Activated CD8-positive, alpha-beta memory T cell treated with anti-CD3 and anti-CD28 coated beads, Interleukin-2, amount 10 ng/mL, durations not matched to agents 7 days and 5 days (primary cell): ENCODE data around the gene OR9A4. TPM values are rescaled to one million over a fixed set of nuclear protein-coding genes. Genes with fewer than 3 reads are reported as not detected.
"Not testable (repeated sequence)": the region's sequence is repeated elsewhere in the genome, so short reads cannot be mapped to it uniquely, and the experiment has no call there.

Experiments used
- ATAC-seq: fragments of 150-1000 bp; cut with Tn5 transposase; one replicate; pipeline ENCODE4 v1.10.0; 2021; ENCODE audit warnings: moderate library complexity
- CTCF ChIA-PET: fragments of 350-600 bp; sonication (Branson Sonifier 250); formaldehyde crosslinking; loops from one replicate; lab custom pipeline; 2021; ENCODE audit warnings: antibody characterized with exemption; lab: Charles Lee
- DNase-seq: peaks from one replicate; pipeline ENCODE4 v3.0.0-alpha.2; 2020
- H3K27ac Mint-ChIP-seq: one replicate; pipeline ENCODE4 v1.8.0; 2021; ENCODE audit warnings: mild to moderate bottlenecking, mixed read lengths
- H3K27me3 Mint-ChIP-seq: one replicate; pipeline ENCODE4 v1.8.0; 2021; ENCODE audit warnings: mixed read lengths
- H3K36me3 Mint-ChIP-seq: one replicate; pipeline ENCODE4 v1.8.0; 2021; ENCODE audit warnings: mild to moderate bottlenecking, mixed read lengths
- H3K4me1 Mint-ChIP-seq: one replicate; pipeline ENCODE4 v1.8.0; 2021; ENCODE audit warnings: mixed read lengths
- H3K4me3 Mint-ChIP-seq: one replicate; pipeline ENCODE4 v1.8.0; 2021; ENCODE audit warnings: mild to moderate bottlenecking, moderate library complexity, mixed read lengths
- H3K9me3 Mint-ChIP-seq: one replicate; pipeline ENCODE4 v1.8.0; 2022; ENCODE audit warnings: low read depth, mixed read lengths
- total RNA-seq, 2 experiments: library from RNA; stranded (reverse); gene quantifications; one replicate each; pipeline ENCODE4 v1.2.3, GENCODE V29; 2021

OR9A4 gene, protein sequence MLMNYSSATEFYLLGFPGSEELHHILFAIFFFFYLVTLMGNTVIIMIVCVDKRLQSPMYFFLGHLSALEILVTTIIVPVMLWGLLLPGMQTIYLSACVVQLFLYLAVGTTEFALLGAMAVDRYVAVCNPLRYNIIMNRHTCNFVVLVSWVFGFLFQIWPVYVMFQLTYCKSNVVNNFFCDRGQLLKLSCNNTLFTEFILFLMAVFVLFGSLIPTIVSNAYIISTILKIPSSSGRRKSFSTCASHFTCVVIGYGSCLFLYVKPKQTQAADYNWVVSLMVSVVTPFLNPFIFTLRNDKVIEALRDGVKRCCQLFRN
- total RNA-seq: not detected

DNA sequence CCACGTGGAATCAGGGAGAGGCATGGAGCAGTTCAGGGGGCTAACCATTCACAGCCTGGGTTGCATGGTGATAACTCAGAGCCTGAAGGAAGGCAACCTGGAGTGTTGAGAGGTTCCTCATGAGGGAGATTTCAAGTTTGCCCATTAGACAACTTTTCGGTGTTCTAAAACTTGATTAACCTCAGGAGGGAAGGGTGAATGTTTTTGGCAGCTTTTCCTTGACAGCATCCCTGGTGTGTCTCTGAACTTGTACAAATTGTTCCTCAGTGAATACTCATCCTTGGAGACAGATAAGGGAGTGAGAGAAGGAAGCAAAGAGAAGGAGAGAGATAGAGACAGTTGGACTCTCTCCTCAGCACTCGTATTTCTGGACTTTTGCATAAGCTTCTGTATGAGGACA lies at the start of gene OR9A4:
Gene OR9A4 (plus strand): TSS at position 301 of the 400 bp plus-strand sequence. CDS start 2,477 bp downstream, outside the sequence.
- Mint-ChIP-seq H3K4me3 (no peak within 1 kb of the TSS), H3K4me1 (no peaks in the 10 kb centered on the region), H3K27me3 (peaks cover 4% of the 10 kb centered on the region), H3K27ac (no peak within 1 kb of the TSS), H3K36me3 (no peaks in the 10 kb centered on the region), H3K9me3 (no peaks in the 10 kb centered on the region)
- DNase-seq (no peak), ATAC-seq (no peak)
- CTCF ChIA-PET: no interaction called here

DNA sequence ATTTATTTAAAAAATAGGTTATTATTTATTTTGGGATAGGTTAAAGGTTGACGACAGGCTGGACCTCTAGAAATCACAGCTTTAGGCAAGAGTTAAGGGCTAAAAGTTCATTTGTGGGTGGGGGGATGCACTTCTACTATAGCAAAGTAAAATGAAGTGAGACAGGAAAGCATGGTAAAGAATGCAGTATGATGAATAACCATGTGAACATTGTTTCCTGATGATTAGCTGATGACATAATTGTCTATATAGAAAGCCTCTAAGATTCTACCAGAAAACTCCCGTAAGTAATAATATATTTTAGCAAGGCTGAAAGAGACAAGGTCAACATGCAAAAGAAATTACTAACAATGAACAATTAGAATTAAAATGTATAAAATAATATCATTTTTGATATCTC lies 49.2 kb upstream of the OR9A4 start:
- DNase-seq (no peak), ATAC-seq (no peak)
- Mint-ChIP-seq H3K4me1 (no peaks in the 10 kb centered on the region), H3K9me3 (no peaks in the 10 kb centered on the region), H3K27ac (no peak overlapping the region), H3K36me3 (no peaks in the 10 kb centered on the region), H3K4me3 (no peak overlapping the region), H3K27me3 (no peaks in the 10 kb centered on the region)
- CTCF ChIA-PET: no interaction called here

DNA sequence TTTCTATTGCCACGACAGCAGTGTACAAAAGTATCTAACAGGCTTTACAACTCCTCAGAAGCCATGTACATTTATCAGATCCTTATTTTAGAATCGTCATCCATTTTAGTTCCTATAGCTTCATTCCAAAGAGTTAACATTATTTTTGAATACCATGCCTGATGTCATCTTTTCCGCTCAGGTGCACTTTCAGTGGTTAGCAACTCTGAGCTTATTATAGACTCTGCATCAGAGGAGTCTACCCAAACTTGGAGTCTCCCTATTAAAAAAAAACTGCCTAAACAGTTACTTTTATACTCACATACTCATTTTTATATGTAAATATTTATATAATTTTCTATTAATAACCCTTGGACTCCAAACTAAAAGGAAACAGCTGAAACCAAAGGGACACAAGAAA lies 43.3 kb upstream of the OR9A4 start:
- no peak overlapping the region for H3K27ac Mint-ChIP-seq
- H3K4me3 Mint-ChIP-seq: no peak overlapping the region

DNA sequence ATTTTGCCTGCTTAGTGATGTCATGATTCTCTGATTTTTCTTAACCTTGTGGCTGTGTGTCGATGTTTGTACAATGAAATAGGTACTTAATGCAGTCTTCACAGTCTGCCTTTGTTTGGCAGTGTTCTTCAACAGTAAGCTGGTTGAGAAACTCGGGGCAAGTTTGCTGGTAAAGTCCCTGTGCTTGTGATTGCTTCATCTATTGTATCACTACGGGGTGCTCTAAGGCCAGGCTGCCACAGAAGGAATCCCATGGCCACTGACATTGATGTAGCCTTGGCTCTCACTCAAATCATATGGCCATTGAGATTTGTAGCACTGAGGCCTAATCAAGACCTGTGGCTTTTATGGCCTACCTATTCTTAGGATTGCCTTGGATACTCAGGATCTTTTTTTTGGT lies 41.4 kb upstream of the OR9A4 start:
- Mint-ChIP-seq H3K4me1 (no peaks in the 10 kb centered on the region), H3K4me3 (no peak overlapping the region), H3K9me3 (peaks cover 4% of the 10 kb centered on the region), H3K27ac (no peak overlapping the region), H3K27me3 (no peaks in the 10 kb centered on the region), H3K36me3 (no peaks in the 10 kb centered on the region)
- CTCF ChIA-PET: no interaction called here
- no peak for DNase-seq
- no peak for ATAC-seq

More for the DNA sequence above, 43.3 kb upstream of the OR9A4 start:
- Mint-ChIP-seq H3K27me3 (no peaks in the 10 kb centered on the region), H3K9me3 (no peaks in the 10 kb centered on the region), H3K36me3 (no peaks in the 10 kb centered on the region), H3K4me1 (no peaks in the 10 kb centered on the region)
- CTCF ChIA-PET: no interaction called here
- ATAC-seq (no peak), DNase-seq (no peak)

DNA sequence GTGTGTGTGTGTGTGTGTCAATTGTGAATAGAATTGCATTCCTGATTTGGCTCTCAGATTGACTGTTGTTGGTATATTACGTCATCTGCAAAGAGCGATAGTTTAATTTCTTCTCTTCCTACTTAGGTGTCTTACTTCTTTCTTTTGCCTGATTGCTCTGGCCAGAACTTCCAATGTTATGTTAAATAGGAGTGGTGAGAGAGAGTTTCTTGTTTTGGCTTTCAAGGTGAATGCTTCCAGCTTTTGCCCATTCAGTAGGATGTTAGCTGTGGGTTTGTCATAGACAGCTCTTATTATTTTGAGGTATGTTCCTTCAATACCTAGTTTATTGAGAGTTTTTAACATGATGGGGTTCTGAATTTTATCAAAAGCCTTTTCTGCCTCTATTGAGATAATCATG lies 40.7 kb upstream of the OR9A4 start:
- H3K9me3 Mint-ChIP-seq: peaks cover 4% of the 10 kb centered on the region

DNA sequence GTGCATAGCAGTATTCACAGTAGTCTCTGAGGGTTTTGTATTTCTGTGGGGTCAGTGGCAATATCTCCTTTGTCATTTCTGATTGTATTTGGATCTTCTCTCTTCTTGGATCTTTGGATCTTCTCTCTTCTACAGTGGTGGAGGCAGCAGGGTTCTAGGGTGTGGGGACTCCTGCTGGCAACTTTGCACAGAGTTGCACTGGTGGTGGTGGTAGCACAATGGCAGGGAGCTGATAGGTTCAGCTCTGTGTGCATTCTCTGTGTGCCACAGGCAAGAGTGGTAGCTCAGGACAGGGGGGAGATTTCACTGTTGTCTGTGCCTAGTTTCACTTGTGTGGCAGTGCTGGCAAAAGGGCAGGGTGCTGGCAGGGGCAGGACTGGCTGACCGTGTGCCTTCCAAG lies 39.8 kb upstream of the OR9A4 start:
- Mint-ChIP-seq H3K36me3 (no peaks in the 10 kb centered on the region), H3K27me3 (no peaks in the 10 kb centered on the region), H3K4me1 (no peaks in the 10 kb centered on the region), H3K27ac (no peak overlapping the region), H3K9me3 (peaks cover 4% of the 10 kb centered on the region), H3K4me3 (no peak overlapping the region)
- ATAC-seq (no peak), DNase-seq (no peak)
- CTCF ChIA-PET: no interaction called here

More for the DNA sequence above, 40.7 kb upstream of the OR9A4 start:
- no peaks in the 10 kb centered on the region for H3K27me3 Mint-ChIP-seq
- H3K4me1 Mint-ChIP-seq: no peaks in the 10 kb centered on the region
- H3K27ac Mint-ChIP-seq: no peak overlapping the region
- H3K36me3 Mint-ChIP-seq: no peaks in the 10 kb centered on the region
- CTCF ChIA-PET: no interaction called here
- no peak for ATAC-seq
- DNase-seq: no peak
- H3K4me3 Mint-ChIP-seq: no peak overlapping the region

DNA sequence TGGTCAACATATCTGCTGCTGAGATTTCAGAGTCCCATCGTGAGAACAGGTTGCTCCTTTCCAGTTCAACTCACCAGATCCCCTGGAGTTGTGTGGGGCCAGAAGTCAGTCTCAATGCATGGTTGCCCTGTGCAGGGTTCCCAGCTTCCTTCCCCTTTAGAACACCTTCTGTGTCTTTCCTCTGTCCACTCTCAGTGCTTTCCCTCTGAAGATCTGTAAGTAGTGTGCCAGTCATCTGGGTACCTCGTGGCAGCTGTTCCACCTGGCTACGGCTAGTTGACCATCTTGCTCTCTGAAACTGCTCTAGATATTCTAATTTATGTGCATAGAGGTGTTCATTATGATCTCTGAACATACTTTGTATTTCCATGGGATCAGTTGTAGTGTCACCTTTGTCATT lies 38.8 kb upstream of the OR9A4 start:
- ATAC-seq: no peak
- H3K4me3 Mint-ChIP-seq: no peak overlapping the region
- DNase-seq: no peak
- H3K4me1 Mint-ChIP-seq: no peaks in the 10 kb centered on the region
- H3K27me3 Mint-ChIP-seq: no peaks in the 10 kb centered on the region
- H3K36me3 Mint-ChIP-seq: no peaks in the 10 kb centered on the region
- no peak overlapping the region for H3K27ac Mint-ChIP-seq
- CTCF ChIA-PET: no interaction called here
- peaks cover 4% of the 10 kb centered on the region for H3K9me3 Mint-ChIP-seq

DNA sequence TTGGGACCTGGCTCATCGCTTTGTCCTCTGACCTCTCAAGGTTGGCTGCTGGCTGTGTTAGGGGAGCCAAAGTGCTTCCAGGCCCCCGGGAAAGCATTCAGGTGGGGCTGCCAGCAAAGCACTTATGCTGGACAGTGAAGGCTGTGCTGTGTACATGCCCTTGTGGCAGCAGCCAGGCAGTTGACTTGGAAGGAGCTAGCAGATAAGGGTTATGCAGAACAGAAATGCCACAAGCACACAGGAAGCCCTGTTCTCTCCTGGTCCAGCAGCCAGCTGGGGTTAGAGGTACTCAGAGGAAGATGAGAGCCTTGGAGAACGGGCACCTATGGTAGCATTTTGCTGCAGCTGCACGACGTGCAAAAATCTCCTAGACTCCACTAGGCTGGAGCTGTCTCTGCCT lies 35.2 kb upstream of the OR9A4 start:
- Mint-ChIP-seq H3K27ac (no peak overlapping the region), H3K4me1 (no peaks in the 10 kb centered on the region), H3K9me3 (peaks cover 4% of the 10 kb centered on the region), H3K27me3 (no peaks in the 10 kb centered on the region), H3K4me3 (no peak overlapping the region), H3K36me3 (no peaks in the 10 kb centered on the region)
- DNase-seq (no peak), ATAC-seq (no peak)
- CTCF ChIA-PET: no interaction called here

DNA sequence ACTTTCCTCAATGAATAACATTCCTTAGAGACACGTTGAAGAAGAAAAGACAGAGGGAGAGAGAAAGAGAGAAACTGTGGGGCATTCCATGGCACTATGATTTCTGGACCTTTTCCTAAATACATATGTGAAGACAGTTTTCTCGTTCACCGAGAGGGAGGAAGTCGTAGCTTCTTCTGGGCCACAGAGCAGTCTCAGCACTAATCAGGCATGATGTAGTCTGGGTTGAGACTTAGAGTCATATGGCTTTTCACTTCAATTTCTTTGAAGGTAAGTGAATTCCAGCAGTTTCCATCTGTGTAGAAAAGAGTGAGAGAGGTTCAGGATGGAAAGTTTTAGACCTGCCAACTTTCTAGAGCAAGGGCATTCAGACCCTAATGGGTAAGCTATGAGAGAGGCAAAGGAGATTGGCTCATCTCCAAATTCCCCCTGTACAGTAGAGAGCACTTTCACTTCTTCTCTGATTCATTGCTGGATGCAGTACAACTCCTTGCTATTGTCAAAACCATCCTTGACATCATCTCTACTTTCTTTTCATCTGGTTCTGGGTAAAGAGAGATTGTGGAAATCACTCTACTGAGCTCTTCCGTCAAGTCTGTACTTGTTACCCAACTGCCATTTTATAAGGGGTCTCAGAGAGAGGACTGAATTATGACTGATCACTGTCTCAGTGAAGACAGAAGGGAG lies 31.5 kb upstream of the OR9A4 start:
- no peaks in the 10 kb centered on the region for H3K4me1 Mint-ChIP-seq
- DNase-seq: no peak
- no peaks in the 10 kb centered on the region for H3K27me3 Mint-ChIP-seq
- no peaks in the 10 kb centered on the region for H3K9me3 Mint-ChIP-seq
- ATAC-seq: no peak
- H3K36me3 Mint-ChIP-seq: no peaks in the 10 kb centered on the region
- CTCF ChIA-PET: no interaction called here
- H3K27ac Mint-ChIP-seq: no peak overlapping the region
- no peak overlapping the region for H3K4me3 Mint-ChIP-seq

DNA sequence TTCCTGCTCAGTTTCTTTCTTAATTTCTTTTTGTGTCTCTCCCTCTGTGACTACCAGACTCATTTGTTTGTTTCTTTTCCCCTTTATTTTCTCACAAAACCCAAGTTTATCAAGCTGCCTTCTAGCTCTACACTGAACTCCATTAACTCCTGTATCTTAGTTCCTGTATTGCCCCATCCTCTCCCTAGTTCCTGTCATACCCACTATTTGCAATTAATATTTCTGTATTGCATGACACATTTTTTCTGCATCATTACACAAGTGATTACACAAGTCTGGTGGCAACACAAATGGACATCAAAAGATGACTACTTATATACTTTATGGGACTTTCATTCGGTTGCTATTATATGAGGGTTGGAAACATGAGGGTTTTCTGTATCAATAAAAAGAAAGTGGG lies 26.9 kb upstream of the OR9A4 start:
- Mint-ChIP-seq H3K36me3 (no peaks in the 10 kb centered on the region), H3K4me1 (no peaks in the 10 kb centered on the region), H3K4me3 (no peak overlapping the region), H3K27ac (no peak overlapping the region), H3K9me3 (no peaks in the 10 kb centered on the region), H3K27me3 (no peaks in the 10 kb centered on the region)
- ATAC-seq (no peak), DNase-seq (no peak)
- CTCF ChIA-PET: interaction anchor here (0.9 to 1.5 kb wide), 2 partner anchors 11 to 234 kb away, joined by 3 read pairs; no protein-coding TSS in a partner anchor

DNA sequence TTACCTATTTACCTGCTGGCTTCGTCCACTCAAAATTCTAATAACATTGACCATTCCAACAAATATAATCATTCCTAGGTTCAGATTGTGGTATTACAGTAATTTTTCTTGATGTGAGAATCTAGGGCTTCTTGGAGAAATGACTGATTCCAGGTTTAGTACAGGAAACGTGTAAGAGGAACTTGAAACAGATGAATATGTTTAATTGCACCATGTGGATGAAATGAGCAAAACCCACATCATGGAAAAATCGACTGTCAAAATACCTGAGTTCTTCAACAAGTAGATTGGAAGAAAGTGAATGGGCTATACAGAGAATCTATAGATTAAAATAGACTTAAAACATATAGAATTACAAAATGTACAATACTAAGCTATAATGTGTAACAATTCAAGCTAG lies 24.9 kb upstream of the OR9A4 start:
- DNase-seq (no peak), ATAC-seq (no peak)
- no peaks in the 10 kb centered on the region for H3K9me3 Mint-ChIP-seq
- CTCF ChIA-PET: no interaction called here
- no peak overlapping the region for H3K4me3 Mint-ChIP-seq
- no peaks in the 10 kb centered on the region for H3K4me1 Mint-ChIP-seq
- no peak overlapping the region for H3K27ac Mint-ChIP-seq
- no peaks in the 10 kb centered on the region for H3K27me3 Mint-ChIP-seq
- H3K36me3 Mint-ChIP-seq: no peaks in the 10 kb centered on the region

DNA sequence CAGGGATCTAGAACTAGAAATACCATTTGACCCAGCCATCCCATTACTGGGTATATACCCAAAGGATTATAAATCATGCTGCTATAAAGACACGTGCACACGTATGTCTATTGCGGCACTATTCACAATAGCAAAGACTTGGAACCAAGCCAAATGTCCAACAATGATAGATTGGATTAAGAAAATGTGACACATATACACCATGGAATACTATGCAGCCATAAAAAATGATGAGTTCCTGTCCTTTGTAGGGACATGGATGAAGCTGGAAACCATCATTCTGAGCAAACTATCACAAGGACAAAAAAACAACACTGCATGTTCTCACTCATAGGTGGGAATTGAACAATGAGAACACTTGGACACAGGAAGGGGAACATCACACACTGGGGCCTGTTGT lies 16.8 kb upstream of the OR9A4 start:
- H3K4me3 Mint-ChIP-seq, H3K27me3 Mint-ChIP-seq, H3K9me3 Mint-ChIP-seq, CTCF ChIA-PET, H3K27ac Mint-ChIP-seq, DNase-seq, H3K4me1 Mint-ChIP-seq, ATAC-seq, H3K36me3 Mint-ChIP-seq: not testable (repeated sequence)

DNA sequence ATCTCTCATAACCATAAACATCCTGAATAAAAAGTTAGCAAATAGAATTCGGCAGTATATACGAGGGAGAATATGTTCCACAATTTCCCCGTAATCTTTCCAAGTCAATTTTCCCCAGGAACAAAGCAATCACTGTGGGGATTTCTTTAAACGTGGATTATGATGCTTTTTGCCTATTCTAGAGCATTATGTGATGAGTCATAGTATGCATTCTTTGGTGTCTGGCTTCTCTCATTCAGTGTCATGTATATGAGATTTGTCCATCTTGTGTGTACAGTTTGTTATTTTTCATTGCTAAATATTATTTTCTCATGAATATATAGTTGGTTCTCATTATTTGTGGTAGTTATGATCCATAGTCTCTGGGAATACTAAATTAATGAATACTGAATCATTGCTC lies 9.9 kb upstream of the OR9A4 start:
- Mint-ChIP-seq H3K27me3 (peaks cover 4% of the 10 kb centered on the region), H3K4me1 (no peaks in the 10 kb centered on the region), H3K4me3 (no peak overlapping the region), H3K27ac (no peak overlapping the region), H3K36me3 (no peaks in the 10 kb centered on the region), H3K9me3 (no peaks in the 10 kb centered on the region)
- ATAC-seq (no peak), DNase-seq (no peak)
- CTCF ChIA-PET: no interaction called here

DNA sequence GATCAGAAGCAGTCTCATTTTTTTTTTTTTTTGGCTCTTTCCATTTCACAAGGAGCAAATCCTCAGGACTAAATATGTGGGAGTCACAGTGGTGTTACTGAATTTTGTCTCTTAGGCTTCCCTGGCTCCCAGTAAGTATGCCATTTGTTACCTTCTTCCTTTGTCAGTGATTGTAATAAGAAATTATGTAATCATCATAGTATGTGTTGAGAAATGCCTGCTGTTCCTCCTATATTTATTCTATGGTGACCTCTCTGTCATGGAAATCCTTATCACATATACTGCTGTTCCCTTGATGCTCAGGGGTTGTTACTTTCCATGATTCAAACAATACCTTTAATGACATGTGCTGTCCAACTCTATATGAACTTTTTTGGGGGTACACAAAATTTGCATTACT lies 4.8 kb upstream of the OR9A4 start:
- no peaks in the 10 kb centered on the region for H3K4me1 Mint-ChIP-seq
- H3K4me3 Mint-ChIP-seq: no peak overlapping the region
- H3K27me3 Mint-ChIP-seq: peaks cover 4% of the 10 kb centered on the region
- H3K9me3 Mint-ChIP-seq: no peaks in the 10 kb centered on the region
- no peak for DNase-seq
- H3K27ac Mint-ChIP-seq: no peak overlapping the region
- ATAC-seq: no peak
- H3K36me3 Mint-ChIP-seq: no peaks in the 10 kb centered on the region
- CTCF ChIA-PET: no interaction called here
